HG03108 (cell line): ENCODE results near the gene POU6F1.
"Not testable (repeated sequence)": the region's sequence is repeated elsewhere in the genome, so short reads cannot be mapped to it uniquely, and the experiment has no call there.

Experiments
- ATAC-seq: cut with Tn5 transposase; IDR thresholded peaks from one replicate; pipeline ENCODE4 v1.9.1; 2021; ENCODE audit warnings: moderate library complexity; ENCODE audit not compliant: unreplicated experiment

POU6F1 gene

DNA sequence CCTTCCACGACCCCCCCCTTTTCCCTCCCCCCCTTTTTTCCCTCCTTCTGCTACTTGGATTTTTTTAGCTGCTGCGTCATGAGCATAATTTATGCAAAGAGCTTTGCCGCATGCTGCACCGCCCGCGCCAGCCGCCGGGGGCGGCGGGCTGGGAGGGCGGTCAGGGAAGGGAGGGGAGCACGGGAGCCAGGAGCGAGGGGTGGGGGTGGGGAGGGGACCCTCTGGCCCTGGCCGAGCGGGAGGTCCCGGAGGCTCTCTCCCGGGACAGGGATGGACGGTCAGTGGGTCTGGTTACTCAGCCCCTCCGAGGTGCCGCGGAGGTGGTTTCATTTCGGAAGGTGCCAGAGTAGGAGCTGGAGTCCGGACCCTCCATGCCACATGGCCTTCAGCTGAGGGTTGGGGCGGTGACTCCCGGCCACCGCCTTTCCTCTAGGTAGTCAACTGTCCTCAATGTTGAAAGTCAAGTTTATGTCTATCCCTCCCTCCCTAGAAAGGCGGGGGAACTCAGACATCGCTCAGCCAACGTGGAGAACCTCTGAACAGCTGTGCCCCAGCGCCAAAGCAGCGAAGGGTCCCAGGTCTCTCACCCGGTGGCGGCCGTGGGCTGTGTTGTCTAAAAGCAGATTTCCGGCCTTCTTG lies at the start of gene POU6F1:
POU6F1 (minus strand) TSS at position 95 of the 639 bp plus-strand sequence. CDS start 11,226 bp downstream, outside the sequence.
- peak; percentile 61 for ATAC-seq

DNA sequence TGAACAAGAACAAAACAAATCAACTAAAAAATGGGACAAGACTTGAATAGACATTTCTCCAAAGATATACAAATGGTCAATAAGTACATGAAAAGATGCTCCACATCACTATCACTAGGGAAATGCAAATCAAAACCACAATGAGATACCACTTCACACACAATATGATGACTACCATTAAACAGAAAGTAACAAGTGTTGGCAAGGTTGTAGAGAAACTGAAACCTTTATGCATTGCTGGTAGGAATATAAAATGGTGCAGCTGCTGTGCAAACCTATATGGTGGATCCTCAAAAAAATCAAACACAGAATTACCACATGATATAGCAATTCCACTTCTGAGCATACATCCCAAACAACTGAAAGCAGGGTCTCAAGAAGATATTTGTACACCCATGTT lies 47.2 kb upstream of the POU6F1 start:
- no peak for ATAC-seq

DNA sequence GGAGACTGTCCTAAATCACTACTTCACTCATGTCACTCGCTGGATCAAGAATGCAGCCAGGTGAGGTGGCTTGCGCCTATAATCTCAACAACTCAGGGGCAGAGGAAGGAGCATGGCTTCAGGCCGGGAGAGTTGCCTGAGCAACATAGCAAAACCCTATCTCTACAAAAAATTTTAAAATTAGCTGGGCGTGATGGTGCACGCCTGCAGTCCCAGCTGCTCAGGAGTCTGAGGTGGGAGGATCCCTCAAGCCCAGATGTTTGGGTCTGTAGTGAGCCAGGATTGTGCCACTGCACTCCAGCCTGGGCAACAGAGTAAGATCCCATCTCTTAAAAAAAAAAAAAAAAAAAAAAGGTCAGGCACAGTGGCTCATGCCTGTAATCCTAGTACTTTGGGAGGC lies 46.4 kb upstream of the POU6F1 start:
- no peak for ATAC-seq

- ATAC-seq: no peak
Observed at GRCh38 chr12:51263341-51263740, 45.5 kb upstream of the POU6F1 start.

GRCh38 chr12:51262758-51263177 lies 44.9 kb upstream of the POU6F1 start:
- ATAC-seq: no peak

- not testable (repeated sequence) for ATAC-seq
Observed at GRCh38 chr12:51259600-51259999, 41.7 kb upstream of the POU6F1 start.

GRCh38 chr12:51254536-51254935 lies 36.7 kb upstream of the POU6F1 start:
- ATAC-seq: no peak

- no peak for ATAC-seq
Observed at GRCh38 chr12:51253276-51253675, 35.4 kb upstream of the POU6F1 start.

- no peak for ATAC-seq
Observed at GRCh38 chr12:51247523-51248206, 29.8 kb upstream of the POU6F1 start.

DNA sequence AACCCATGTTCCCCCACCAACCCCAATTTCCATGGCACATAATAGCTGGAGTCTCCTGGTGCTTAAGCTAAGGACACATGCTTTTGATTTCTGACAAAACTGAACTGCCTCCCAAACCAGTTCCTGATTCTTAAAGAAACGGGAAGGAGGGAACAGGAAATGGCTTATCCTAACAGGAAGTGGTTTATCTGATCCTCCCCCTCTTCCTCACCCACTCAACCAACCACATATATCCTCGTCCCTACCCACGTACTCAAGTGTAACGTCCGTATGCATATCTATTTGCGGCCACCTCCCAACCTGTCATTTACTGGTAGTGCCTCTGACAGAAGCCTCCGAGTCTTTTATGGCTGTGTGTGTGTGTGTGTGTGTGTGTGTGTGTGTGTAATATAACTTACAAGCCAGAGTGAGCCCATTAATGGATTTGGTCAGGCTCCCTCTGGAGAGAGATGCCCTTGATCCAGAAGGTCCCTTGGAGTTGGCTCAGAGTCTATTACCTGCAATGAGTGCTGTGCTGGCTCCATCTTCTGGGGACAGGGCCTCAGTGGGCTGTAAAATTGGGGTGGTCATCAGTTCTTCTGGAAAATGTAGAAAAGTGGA lies 28.5 kb upstream of the POU6F1 start:
- no peak for ATAC-seq

DNA sequence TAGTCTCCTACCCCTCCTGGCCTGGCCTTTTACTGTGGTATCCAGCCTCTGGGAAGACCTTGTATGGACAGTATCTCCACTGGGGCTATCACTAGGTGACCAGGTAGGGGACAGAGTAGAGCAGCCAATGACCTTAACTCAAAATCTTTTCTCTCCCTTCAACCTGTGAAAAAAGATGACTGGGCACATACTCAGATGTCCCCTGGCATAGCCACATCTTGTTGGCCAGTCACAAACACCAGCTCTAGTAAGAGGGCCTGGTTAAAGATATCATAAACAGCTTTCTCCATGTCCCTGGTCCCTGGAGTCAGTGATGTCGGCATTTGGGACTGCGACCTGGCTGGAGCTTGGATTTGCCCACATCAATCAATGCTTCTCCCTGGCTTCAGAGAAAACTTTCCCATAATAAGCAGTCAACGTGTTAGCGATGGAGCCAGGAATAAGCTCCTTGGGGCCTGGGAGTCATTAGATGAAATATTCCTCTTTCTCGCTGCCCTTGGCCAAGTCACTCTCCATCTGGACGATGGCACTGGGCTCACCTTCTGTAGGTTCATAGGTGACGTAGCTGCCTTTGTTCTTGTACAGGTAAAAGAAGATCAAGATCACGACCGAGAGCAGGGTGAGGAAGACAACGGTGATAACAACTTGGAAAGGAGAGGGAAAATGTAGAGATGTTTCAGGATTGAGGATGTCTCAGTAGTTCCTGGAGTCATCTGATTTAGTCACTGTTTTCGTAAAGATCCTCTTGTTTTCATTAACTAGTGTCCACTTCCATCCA lies 27.8 kb upstream of the POU6F1 start:
- no peak for ATAC-seq

DNA sequence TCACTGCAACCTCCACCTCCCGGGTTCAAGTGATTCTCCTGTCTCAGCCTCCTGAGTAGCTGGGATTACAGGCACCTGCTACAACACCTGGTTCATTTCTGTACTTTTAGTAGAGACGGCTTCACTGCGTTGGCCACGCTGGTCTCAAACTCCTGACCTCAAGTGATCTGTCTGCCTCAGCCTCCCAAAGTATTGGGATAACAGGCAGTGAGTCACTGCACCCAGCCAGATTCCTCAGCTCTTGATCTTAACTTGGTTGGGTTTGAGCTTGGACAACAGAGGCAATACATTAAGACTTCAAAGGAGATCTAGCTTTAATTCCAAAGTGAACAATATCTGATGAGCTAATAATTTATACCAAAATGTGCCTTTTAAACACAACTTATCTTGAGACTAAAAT lies 26.4 kb upstream of the POU6F1 start:
- no peak for ATAC-seq

GRCh38 chr12:51242876-51243275 lies 25.0 kb upstream of the POU6F1 start:
- no peak for ATAC-seq

DNA sequence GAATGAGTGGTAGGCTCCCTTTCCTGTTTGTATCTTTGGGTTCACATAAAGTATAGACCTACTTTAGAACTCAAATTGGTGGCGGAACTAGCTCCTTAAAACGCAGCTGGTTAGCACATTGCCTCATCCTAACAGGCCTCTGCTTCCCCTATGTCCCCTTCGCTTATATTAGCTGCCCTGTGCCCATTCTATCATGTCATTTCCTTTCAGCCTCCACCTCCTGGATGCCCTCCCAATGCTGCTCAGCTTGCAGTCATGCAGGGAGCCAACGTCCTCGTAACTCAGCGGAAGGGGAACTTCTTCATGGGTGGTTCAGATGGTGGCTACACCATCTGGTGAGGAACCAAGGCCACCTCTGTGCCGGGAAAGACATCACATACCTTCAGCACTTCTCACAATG lies 24.3 kb upstream of the POU6F1 start:
- ATAC-seq: no peak

- ATAC-seq: no peak
Observed at GRCh38 chr12:51240971-51241370, 23.1 kb upstream of the POU6F1 start.

DNA sequence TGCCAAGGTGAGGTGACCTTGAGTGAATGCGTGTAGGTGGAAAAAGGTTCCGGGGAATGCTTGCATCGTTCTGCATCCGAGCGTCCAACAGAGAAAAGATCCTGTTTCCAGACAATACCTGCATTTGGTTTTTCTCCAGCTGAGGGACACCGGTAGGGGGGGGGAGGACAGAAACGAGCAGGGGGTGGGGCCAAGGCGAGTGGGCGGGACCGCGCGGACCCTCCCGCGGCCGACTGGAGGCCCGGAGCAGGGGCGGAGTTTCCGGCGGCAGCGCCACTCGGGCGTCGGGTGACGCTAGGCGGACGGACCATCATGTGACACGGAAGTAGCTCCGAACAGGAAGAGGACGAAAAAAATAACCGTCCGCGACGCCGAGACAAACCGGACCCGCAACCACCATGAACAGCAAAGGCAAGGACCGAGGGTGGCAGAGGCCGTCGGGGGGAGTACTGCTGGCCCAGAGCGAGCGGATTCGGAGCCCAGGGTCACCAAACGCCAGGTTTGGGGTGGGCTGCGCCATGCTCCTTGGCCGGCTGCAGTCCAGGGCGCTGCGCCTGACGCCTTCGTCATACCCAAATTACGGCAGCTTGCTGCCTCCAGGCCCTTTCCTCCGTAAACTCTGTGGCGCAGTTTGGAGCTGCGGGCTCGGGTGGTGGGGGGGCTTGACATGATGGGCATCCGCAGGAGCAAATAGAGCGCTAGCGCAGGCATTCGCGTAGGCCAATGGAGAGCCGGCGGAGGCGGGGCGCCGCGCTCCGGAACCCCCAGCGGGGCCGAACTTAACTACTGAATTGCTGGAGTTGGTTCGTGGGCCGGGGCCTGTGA lies 20.9 kb upstream of the POU6F1 start, which contains the start of gene DAZAP2:
DAZAP2 (plus strand) TSS at position 317 of the 825 bp plus-strand sequence; CDS start at position 399, 82 bp downstream.
- peak; percentile 91 for ATAC-seq

DNA sequence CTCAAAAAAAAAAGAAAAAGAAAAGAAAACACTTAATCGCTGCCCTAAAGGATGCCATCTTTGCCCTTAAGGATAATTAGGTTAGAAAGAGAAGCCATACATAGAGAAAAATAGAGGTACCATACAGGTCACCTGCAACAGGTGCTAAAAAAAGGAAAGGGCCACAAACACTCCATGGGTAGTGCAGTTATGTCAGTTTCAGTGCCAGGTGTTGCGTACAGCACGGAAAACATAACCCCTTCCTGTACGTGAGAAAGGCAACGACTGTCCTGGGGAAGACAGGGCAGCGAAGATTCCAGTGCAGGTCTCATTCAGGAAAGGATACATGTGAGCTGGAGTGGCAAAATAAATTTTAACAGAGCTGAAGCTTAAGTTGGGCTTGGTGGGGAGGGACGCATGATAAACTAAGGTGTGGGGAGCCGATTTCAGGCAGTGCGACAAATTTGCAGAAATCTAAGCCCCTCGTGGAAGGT lies 20.2 kb upstream of the POU6F1 start:
- ATAC-seq: no peak

DNA sequence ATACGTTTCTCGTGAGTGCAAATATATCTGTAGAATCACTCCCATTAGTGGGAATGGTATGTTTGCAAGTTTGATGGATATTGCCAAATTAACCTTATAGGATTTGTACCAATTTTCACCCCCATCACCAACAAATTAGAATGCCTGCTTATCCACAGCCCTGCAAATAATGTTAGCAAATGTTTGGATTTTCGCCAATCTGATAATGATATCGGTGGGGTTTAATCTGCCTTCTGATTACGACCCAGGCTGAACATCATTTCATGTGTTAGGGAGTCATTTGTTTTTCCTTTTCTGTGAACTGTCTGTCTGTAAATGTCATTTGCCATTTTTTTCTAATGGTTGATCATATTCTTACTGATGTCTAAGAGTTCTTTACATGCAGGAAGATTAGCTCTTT lies 16.7 kb upstream of the POU6F1 start:
- ATAC-seq: no peak

- no peak for ATAC-seq
Observed at GRCh38 chr12:51232642-51233041, 14.8 kb upstream of the POU6F1 start.

GRCh38 chr12:51229116-51229809 lies 11.4 kb upstream of the POU6F1 start:
- no peak for ATAC-seq
